Activated CD4-positive, alpha-beta T cell treated with anti-CD3 and anti-CD28 coated beads, Interleukin-2, amount 10 ng/mL, durations not matched to agents 7 days and 5 days (primary cell): Measurements from ENCODE around the gene DRAM2. TPM values are rescaled to one million over a fixed set of nuclear protein-coding genes. Genes with fewer than 3 reads are reported as not detected.
"Not testable (repeated sequence)": the region's sequence is repeated elsewhere in the genome, so short reads cannot be mapped to it uniquely, and the experiment has no call there.

ENCODE experiments used
- CTCF ChIA-PET: fragments of 350-600 bp; sonication (Branson Sonifier 250); formaldehyde crosslinking; loops from one replicate; lab custom pipeline; 2021; ENCODE audit warnings: antibody characterized with exemption; lab: Charles Lee
- POLR2A ChIA-PET: fragments of 350-600 bp; sonication (Branson Sonifier 250); formaldehyde crosslinking; loops from one replicate; lab custom pipeline; 2021; ENCODE audit warnings: antibody characterized with exemption; lab: Charles Lee
- DNase-seq: peaks from one replicate; pipeline ENCODE4 v3.0.0-alpha.2; 2020
- H3K27ac Mint-ChIP-seq: one replicate; pipeline ENCODE4 v1.8.0; 2021; ENCODE audit warnings: mild to moderate bottlenecking, moderate library complexity, mixed read lengths
- H3K27me3 Mint-ChIP-seq: one replicate; pipeline ENCODE4 v1.8.0; 2021; ENCODE audit warnings: mixed read lengths
- H3K36me3 Mint-ChIP-seq: one replicate; pipeline ENCODE4 v1.8.0; 2021; ENCODE audit warnings: low read depth, mixed read lengths
- H3K4me1 Mint-ChIP-seq: one replicate; pipeline ENCODE4 v1.8.0; 2021; ENCODE audit warnings: mixed read lengths
- H3K4me3 Mint-ChIP-seq: one replicate; pipeline ENCODE4 v1.8.0; 2021; ENCODE audit warnings: mild to moderate bottlenecking, moderate library complexity, mixed read lengths
- H3K9me3 Mint-ChIP-seq: one replicate; pipeline ENCODE4 v1.8.0; 2021; ENCODE audit warnings: mixed read lengths
- total RNA-seq, 2 experiments: library from RNA; stranded (reverse); gene quantifications; one replicate each; pipeline ENCODE4 v1.2.3, GENCODE V29; 2021

DRAM2 gene
- total RNA-seq, 2 experiments from 2014 or later, result 29.3 to 37.0 TPM

DNA sequence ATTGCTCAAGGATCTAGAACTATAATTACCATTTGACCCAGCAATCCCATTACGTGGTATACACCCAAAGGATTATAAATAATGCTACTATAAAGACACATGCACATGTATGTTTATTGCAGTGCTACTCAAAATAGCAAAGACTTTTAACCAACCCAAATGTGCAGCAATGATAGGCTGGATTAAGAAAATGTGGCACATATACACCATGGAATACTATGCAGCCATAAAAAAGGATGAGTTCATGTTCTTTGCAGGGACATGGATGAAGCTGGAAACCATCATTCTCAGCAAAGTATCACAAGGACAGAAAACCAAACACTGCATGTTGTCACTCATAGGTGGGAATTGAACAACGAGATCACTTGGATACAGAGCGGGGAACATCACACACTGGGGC lies 44.5 kb downstream of the DRAM2 start:
- H3K4me1 Mint-ChIP-seq, H3K27ac Mint-ChIP-seq, H3K4me3 Mint-ChIP-seq, POLR2A ChIA-PET, H3K36me3 Mint-ChIP-seq, DNase-seq: not testable (repeated sequence)
- Mint-ChIP-seq H3K27me3 (peaks cover 15% of the 10 kb centered on the region), H3K9me3 (peaks cover 34% of the 10 kb centered on the region)
- CTCF ChIA-PET, result interaction anchor here (0.6 kb wide), 1 partner anchor 1498 kb away, joined by 3 read pairs; no protein-coding TSS in a partner anchor

DNA sequence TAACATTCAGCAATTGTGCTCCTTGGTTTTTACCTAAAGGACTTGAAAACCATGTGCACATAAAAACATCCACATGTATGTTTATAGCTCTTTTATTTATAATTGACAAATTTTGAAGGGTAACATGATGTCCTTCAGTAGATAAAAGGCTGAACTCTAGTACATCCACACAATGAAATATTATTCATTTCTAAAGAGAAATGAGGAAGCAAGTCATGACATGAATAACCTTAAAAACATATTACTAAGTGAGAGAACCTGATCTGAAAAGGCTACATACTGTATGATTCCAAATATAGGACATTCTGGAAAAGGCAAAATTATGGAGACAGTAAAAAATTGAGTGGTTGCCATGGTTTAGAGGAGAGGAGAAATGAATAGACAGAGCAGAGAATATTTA lies 50.3 kb downstream of the DRAM2 start:
- Mint-ChIP-seq H3K4me1 (no peaks in the 10 kb centered on the region), H3K4me3 (no peak overlapping the region), H3K36me3 (no peaks in the 10 kb centered on the region), H3K27me3 (peaks cover 22% of the 10 kb centered on the region), H3K9me3 (peaks cover 3% of the 10 kb centered on the region), H3K27ac (no peak overlapping the region)
- DNase-seq, result no peak
- ChIA-PET POLR2A (no interaction called here), CTCF (no interaction called here)

DNA sequence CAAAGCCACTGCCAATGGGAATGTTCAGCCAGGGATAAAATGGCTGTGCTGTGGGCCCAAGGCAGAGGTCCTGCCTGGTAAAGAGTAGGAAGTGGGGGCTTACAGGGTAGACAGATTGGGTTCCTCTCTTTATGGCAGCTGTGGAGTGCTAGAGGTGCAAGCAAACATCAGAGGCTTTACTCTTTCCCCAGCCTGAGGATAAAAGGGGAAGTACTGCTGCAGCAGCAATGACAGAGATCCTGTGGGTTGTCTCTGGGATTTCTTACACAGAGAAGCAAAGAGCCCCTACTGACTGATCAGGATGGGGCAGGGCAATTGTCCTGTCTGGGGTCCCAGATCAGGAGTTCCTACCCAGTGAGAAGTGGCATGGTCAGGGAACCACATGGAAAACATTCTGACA lies 54.2 kb downstream of the DRAM2 start:
- Mint-ChIP-seq H3K4me3 (no peak overlapping the region), H3K9me3 (peaks cover 9% of the 10 kb centered on the region), H3K27ac (no peak overlapping the region), H3K27me3 (peaks cover 37% of the 10 kb centered on the region), H3K36me3 (no peaks in the 10 kb centered on the region), H3K4me1 (no peaks in the 10 kb centered on the region)
- ChIA-PET CTCF (no interaction called here), POLR2A (no interaction called here)
- DNase-seq, result no peak

DNA sequence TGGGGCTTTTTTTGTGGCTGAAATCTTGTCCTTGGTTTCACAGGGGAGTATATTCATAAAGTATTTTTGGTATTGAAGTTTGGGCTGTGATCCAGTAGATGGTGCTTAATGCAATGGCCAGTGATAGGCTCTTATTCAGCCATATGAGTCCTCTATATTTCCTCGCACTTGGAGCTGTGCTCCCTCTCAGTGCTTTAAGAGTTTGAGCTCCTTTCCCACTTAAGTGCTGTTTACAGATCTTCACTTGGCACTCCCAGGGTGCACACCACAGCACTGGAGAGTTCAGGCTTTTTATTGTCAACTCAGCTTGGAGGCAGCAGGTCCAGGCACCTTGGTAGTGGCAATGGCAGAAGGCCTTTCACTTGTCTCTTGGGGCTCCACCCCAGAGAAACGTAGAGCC lies 54.9 kb downstream of the DRAM2 start:
- H3K4me1 Mint-ChIP-seq, result no peaks in the 10 kb centered on the region
- ChIA-PET POLR2A (no interaction called here), CTCF (no interaction called here)
- H3K27ac Mint-ChIP-seq, result no peak overlapping the region
- H3K36me3 Mint-ChIP-seq, result no peaks in the 10 kb centered on the region
- H3K27me3 Mint-ChIP-seq, result peaks cover 37% of the 10 kb centered on the region
- no peak overlapping the region for H3K4me3 Mint-ChIP-seq
- peaks cover 10% of the 10 kb centered on the region for H3K9me3 Mint-ChIP-seq
- DNase-seq, result no peak

DNA sequence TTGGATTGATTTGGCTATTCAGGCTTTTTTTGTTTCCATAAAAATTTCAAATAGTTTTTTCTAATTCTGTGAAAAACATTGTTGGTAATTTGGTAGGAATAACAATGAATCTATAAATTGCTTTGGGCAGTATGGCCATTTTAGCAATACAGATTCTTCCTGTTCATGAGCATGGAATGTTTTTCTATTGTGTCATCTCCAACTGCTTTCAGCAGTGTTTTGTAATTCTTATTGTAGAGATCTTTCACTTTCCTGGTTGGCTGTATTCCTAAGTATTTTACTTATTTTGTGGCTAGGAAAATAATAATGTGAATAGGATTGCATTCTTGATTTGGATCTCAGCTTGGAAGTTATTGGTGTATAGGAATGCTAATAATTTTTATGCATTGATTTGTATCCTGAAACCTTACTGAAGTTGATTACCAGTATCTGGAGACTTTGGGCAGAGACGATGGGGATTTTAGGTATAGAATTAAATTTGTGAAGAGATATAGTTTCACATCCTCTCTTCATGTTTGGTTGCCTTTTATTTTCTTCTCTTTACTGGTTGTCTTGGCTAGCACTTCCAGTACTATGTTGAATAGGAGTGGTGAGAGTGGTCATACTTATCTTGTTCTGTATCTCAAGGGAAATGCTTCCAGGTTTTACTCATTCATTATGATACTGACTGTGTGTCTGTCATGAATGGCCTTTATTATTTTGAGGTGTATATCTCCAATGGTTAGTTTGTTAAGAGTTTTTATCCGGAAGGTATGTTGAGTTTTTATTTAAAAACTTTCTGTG lies 57.3 kb downstream of the DRAM2 start:
- Mint-ChIP-seq H3K27me3 (peaks cover 30% of the 10 kb centered on the region), H3K27ac (no peak overlapping the region), H3K4me1 (no peaks in the 10 kb centered on the region), H3K4me3 (no peak overlapping the region), H3K36me3 (no peaks in the 10 kb centered on the region), H3K9me3 (peaks cover 10% of the 10 kb centered on the region)
- ChIA-PET POLR2A (no interaction called here), CTCF (no interaction called here)
- no peak for DNase-seq

DNA sequence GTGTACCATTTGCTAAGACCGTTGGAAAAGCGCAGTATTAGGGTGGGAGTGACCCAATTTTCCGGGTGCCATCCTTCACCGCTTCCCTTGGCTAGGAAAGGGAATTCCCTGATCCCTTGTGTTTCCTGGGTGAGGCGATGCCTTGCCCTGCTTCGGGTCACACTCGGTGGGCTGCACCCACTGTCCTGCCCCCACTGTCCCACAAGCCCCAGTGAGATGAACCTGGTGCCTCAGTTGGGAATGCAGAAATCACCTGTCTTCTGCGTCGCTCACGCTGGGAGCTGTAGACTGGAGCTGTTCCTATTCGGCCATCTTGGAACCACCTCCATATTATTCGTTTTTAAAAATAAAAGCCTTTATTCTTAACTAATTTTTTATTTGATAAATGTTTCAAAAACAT lies 60.6 kb downstream of the DRAM2 start:
- H3K36me3 Mint-ChIP-seq, CTCF ChIA-PET, H3K27ac Mint-ChIP-seq, H3K4me1 Mint-ChIP-seq, POLR2A ChIA-PET, H3K4me3 Mint-ChIP-seq, DNase-seq: not testable (repeated sequence)
- H3K27me3 Mint-ChIP-seq, result peaks cover 34% of the 10 kb centered on the region
- peaks cover 13% of the 10 kb centered on the region for H3K9me3 Mint-ChIP-seq

DNA sequence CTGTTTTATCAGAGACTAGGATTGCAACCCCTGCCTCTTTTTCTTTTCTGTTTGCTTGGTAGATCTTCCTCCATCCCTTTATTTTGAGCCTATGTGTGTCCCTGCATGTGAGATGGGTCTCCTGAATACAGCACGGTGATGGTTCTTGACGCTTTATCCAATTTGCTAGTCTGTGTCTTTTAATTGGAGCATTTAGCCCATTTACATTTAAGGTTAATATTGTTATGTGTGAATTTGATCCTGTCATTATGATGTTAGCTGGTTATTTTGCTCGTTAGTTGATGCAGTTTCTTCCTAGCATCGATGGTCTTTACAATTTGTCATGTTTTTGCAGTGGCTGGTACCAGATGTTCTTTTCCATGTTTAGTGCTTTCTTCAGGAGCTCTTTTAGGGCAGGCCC lies 62.6 kb downstream of the DRAM2 start:
- DNase-seq, H3K4me3 Mint-ChIP-seq, POLR2A ChIA-PET, H3K4me1 Mint-ChIP-seq, H3K36me3 Mint-ChIP-seq, CTCF ChIA-PET, H3K27ac Mint-ChIP-seq: not testable (repeated sequence)
- Mint-ChIP-seq H3K27me3 (peaks cover 22% of the 10 kb centered on the region), H3K9me3 (peaks cover 11% of the 10 kb centered on the region)

Other genes with a start within 250 kb of the DRAM2 start
- 10 to 100 TPM; 18.3 to 21.0 TPM for gene LRIF1, start 176.2 kb downstream of the DRAM2 start, total RNA-seq
- gene CEPT1, start 130 bp upstream of the DRAM2 start, total RNA-seq, result 10 to 100 TPM; 42.1 to 50.2 TPM
- gene DENND2D, start 60.6 kb upstream of the DRAM2 start, total RNA-seq, result 100 to 1,000 TPM; 329 to 349 TPM
- 10 to 100 TPM; 48.2 to 56.0 TPM for gene CHI3L2, start 87.6 kb upstream of the DRAM2 start, total RNA-seq
- not detected for gene CHIA, start 150.8 kb upstream of the DRAM2 start, total RNA-seq